Cardiac muscle cell (in vitro differentiated cells and primary cell): Measurements from ENCODE around the gene SLC2A9. TPM values are rescaled to one million over a fixed set of nuclear protein-coding genes. Genes with fewer than 3 reads are reported as not detected.

Source experiments
- DNase-seq, 2 donors: peaks; one replicate each; pipeline versions ENCODE4 v3.0.0 to v3.0.0-alpha.2; 2010 to 2017; ENCODE audit warnings: low read depth in 1 of 2, low spot score in 1 of 2
- H3K27ac ChIP-seq: fragments of 200-600 bp; sonication (generic); 2 replicates; pipeline ENCODE4 v1.5.1; 2016
- H3K27me3 ChIP-seq: fragments of 200-600 bp; sonication (generic); 2 replicates; pipeline ENCODE4 v1.6.0; 2016; ENCODE audit warnings: control low read depth
- H3K36me3 ChIP-seq: fragments of 200-600 bp; sonication (generic); 2 replicates; pipeline ENCODE4 v1.5.1; 2016; ENCODE audit warnings: control low read depth
- H3K4me1 ChIP-seq: fragments of 200-600 bp; sonication (generic); 2 replicates; pipeline ENCODE4 v1.8.1; 2017; ENCODE audit warnings: low read depth, mild to moderate bottlenecking, mixed run types
- H3K4me3 ChIP-seq: fragments of 200-600 bp; sonication (generic); 2 replicates; pipeline ENCODE4 v1.5.1; 2016; ENCODE audit warnings: mild to moderate bottlenecking
- H3K9me3 ChIP-seq: fragments of 200-600 bp; sonication (generic); 2 replicates; pipeline ENCODE4 v1.5.1; 2017; ENCODE audit warnings: low read depth, mild to moderate bottlenecking, control low read depth
- CTCF ChIP-seq: IDR thresholded peaks from 2 replicates; pipeline ENCODE4 v1.5.1; 2012; ENCODE audit warnings: low read depth, mild to moderate bottlenecking, low read length
- polyA plus RNA-seq: library from polyadenylated mRNA; unstranded; fragments of >200 nt; fragmentation: Nextera tagmentation; extraction: Ambion mirVana; gene quantifications from 2 replicates; pipeline ENCODE4 v1.2.1, GENCODE V29; 2016
- total RNA-seq: library from RNA; depleted of rRNA; stranded (reverse); fragments of >200 nt; gene quantifications from 2 replicates; pipeline ENCODE4 v1.2.3, GENCODE V29; 2016

SLC2A9 gene
- total and polyA plus RNA-seq, 2 experiments from 2014 or later, result 0.42 to 1.1 TPM

GRCh38 chr4:9894644-9895332 lies 126.5 kb downstream of the SLC2A9 start:
- Histone ChIP-seq H3K27me3 (no peaks in the 10 kb centered on the region), H3K4me1 (no peaks in the 10 kb centered on the region), H3K36me3 (no peaks in the 10 kb centered on the region), H3K4me3 (no peak overlapping the region), H3K27ac (no peak overlapping the region), H3K9me3 (no peaks in the 10 kb centered on the region)
- TF ChIP-seq CTCF, result no peak
- DNase-seq, result peak in 1 of 2 donors; percentile 34

DNA sequence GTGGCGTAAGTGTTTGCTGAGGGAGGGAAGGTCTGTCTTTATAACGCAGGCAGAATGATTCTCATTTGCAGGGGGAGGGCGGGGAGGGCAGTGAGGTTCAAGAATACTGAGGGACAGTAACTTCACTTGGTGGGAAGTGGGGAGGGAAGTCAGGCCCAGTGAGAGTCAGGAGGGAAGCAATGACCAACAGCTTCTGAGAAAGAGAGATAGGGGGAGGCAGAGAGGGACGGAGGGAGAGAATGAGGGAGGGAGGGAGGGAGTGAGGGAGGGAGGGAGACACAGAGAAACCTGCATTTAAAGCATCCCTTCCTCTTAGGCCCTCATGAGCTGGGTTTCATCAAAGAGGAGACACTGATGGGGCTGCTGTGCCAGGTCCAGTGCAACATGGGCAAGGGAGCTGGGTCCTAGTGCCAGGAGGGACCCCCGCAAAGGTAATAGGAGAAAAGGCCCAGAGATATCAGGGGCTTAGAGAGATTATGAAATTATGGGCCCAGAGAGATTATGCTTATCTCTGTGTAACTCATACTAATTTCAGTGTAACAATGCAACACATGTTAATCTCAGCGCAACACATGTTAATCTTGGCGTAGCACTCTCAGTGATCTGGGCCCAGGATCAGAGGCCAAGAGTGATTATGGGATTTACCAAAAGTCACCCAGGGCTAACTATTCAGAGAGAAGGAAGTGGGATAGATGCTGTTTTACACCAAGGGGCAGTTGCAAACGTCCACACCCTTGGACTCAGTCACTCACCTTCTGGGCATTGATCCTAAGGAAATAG lies 127.8 kb downstream of the SLC2A9 start:
- H3K9me3 ChIP-seq, result no peaks in the 10 kb centered on the region
- no peaks in the 10 kb centered on the region for H3K27me3 ChIP-seq
- no peak for DNase-seq
- no peaks in the 10 kb centered on the region for H3K4me1 ChIP-seq
- TF ChIP-seq CTCF, result no peak
- H3K27ac ChIP-seq, result no peak overlapping the region
- no peak overlapping the region for H3K4me3 ChIP-seq
- H3K36me3 ChIP-seq, result no peaks in the 10 kb centered on the region

- no peak for TF ChIP-seq CTCF
- H3K9me3 ChIP-seq, result no peaks in the 10 kb centered on the region
- no peaks in the 10 kb centered on the region for H3K27me3 ChIP-seq
- H3K36me3 ChIP-seq, result no peaks in the 10 kb centered on the region
- no peak overlapping the region for H3K27ac ChIP-seq
- H3K4me3 ChIP-seq, result no peak overlapping the region
- no peaks in the 10 kb centered on the region for H3K4me1 ChIP-seq
- no peak for DNase-seq
These were observed 129.6 kb downstream of the SLC2A9 start for GRCh38 chr4:9891740-9892139.

- no peaks in the 10 kb centered on the region for H3K9me3 ChIP-seq
- no peak for DNase-seq
- H3K4me3 ChIP-seq, result no peak overlapping the region
- no peaks in the 10 kb centered on the region for H3K36me3 ChIP-seq
- H3K4me1 ChIP-seq, result no peaks in the 10 kb centered on the region
- no peak overlapping the region for H3K27ac ChIP-seq
- TF ChIP-seq CTCF, result no peak
- H3K27me3 ChIP-seq, result no peaks in the 10 kb centered on the region
These were observed 130.2 kb downstream of the SLC2A9 start for GRCh38 chr4:9891056-9891455.

GRCh38 chr4:9889306-9889705 lies 132.0 kb downstream of the SLC2A9 start:
- Histone ChIP-seq H3K27ac (no peak overlapping the region), H3K36me3 (no peaks in the 10 kb centered on the region), H3K4me1 (no peaks in the 10 kb centered on the region), H3K27me3 (no peaks in the 10 kb centered on the region), H3K4me3 (no peak overlapping the region), H3K9me3 (no peaks in the 10 kb centered on the region)
- DNase-seq, result no peak
- no peak for TF ChIP-seq CTCF
